Naive thymus-derived CD8-positive, alpha-beta T cell (primary cell): Measurements from ENCODE around the gene SIGLEC10. TPM values are rescaled to one million over a fixed set of nuclear protein-coding genes. Genes with fewer than 3 reads are reported as not detected.
"Not testable (repeated sequence)": the region's sequence is repeated elsewhere in the genome, so short reads cannot be mapped to it uniquely, and the experiment has no call there.

Experiments
- ATAC-seq, 2 donors: fragments of 150-1000 bp; cut with Tn5 transposase in 1 of 2; sonication (Bioruptor Pico), chemical (Tn5 transposase) in 1 of 2; 1 replicate in 1 of 2; 2 replicates in 1 of 2; pipeline ENCODE4 v1.10.0; 2021; ENCODE audit warnings: mild to moderate bottlenecking in 2 of 2, moderate library complexity in 2 of 2
- POLR2A ChIA-PET: fragments of 350-600 bp; sonication (Branson Sonifier 250); formaldehyde crosslinking; loops from one replicate; lab custom pipeline; 2021; ENCODE audit warnings: antibody characterized with exemption; lab: Charles Lee
- DNase-seq, 10 donors: peaks; one replicate each; pipeline versions ENCODE4 v3.0.0 to v3.0.0-alpha.2; 2020 to 2022
- H3K27ac Mint-ChIP-seq, 10 donors: one replicate each; pipeline ENCODE4 v1.8.0; 2020 to 2022; ENCODE audit warnings: mild to moderate bottlenecking in 10 of 10, mixed read lengths in 10 of 10, moderate library complexity in 4 of 10, inconsistent platforms in 1 of 10
- H3K27me3 Mint-ChIP-seq, 5 donors: one replicate each; pipeline ENCODE4 v1.8.0; 2021 to 2022; ENCODE audit warnings: mixed read lengths in 5 of 5
- H3K36me3 Mint-ChIP-seq, 3 donors: one replicate each; pipeline ENCODE4 v1.8.0; 2020 to 2022; ENCODE audit warnings: mixed read lengths in 3 of 3, mild to moderate bottlenecking in 2 of 3, inconsistent platforms in 1 of 3
- H3K4me1 Mint-ChIP-seq, 4 donors: one replicate each; pipeline ENCODE4 v1.8.0; 2021 to 2022; ENCODE audit warnings: mixed read lengths in 4 of 4
- H3K4me3 Mint-ChIP-seq, 10 donors: one replicate each; pipeline ENCODE4 v1.8.0; 2020 to 2022; ENCODE audit warnings: mild to moderate bottlenecking in 10 of 10, mixed read lengths in 10 of 10, moderate library complexity in 6 of 10, inconsistent platforms in 1 of 10
- H3K9me3 Mint-ChIP-seq, 9 donors: one replicate each; pipeline ENCODE4 v1.8.0; 2020 to 2022; ENCODE audit warnings: mixed read lengths in 9 of 9, mild to moderate bottlenecking in 3 of 9, inconsistent platforms in 1 of 9, moderate library complexity in 1 of 9
- polyA plus RNA-seq, 3 donors: library from polyadenylated mRNA; unstranded; fragments of 300-500 nt; fragmentation: Illumina TruSeq; gene quantifications; one replicate each; pipeline ENCODE4 v1.2.3, GENCODE V29; 2021
- total RNA-seq, 8 experiments: library from RNA in 2 of 8; stranded (reverse) in 2 of 8; gene quantifications; one replicate each; pipeline ENCODE4 v1.2.3 and lab custom pipeline; 2021 to 2026

Gene SIGLEC10
- total and polyA plus RNA-seq, 5 experiments from 2014 or later, result 0.06 to 1.2 (median 0.24) TPM

DNA sequence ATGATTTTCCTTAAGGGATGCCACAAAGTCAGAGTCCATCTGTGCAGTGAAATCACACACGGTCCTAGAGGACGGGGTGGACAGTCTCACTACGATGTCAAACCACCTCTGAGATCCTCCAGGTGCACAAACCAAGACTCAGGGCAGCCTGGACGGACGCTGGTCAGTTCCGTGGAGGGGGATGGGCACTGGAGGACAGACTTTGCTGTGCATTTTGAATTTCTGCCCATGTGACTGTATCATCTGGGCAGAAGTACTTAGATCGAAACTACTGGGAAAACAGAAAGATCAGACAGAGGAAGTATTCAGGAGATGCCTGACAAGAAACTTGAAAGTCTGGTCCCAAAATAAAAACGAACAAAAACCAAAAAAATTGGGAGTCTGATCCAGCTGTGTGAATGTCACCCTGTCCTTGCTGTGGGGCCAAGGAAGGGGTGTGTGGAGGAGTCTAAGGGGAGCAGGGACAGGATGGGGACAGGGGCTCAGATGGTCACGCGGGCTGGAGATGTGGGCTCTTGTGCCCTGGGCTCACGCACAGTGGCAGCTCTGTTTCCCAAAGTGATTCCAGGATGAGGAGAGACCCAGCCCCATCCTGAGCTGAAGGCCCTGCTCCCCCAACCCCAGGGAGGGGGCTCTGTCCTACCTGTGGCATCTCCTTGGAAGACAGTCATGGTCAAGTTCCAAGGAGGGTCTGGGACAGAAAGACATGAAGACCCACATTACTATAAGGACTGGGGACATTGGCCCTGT, 39.3 kb upstream of the SIGLEC10 start:
- Mint-ChIP-seq H3K4me3 (no peak overlapping the region), H3K4me1 (peaks cover 0 to 3% (median 2%) of the 10 kb centered on the region in 4 donors), H3K36me3 (no peaks in the 10 kb centered on the region), H3K27ac (peak overlapping the region in 1 of 10 donors; percentile 75), H3K9me3 (peaks cover 0 to 2% (median 0%) of the 10 kb centered on the region in 9 donors), H3K27me3 (peaks cover 5 to 30% (median 20%) of the 10 kb centered on the region in 5 donors)
- ATAC-seq (no peak), DNase-seq (no peak)
- POLR2A ChIA-PET, result no interaction called here

GRCh38 chr19:51450730-51451307, 33.4 kb upstream of the SIGLEC10 start:
- H3K27ac Mint-ChIP-seq, result no peak overlapping the region
- H3K27me3 Mint-ChIP-seq, result peaks cover 0 to 3% (median 0%) of the 10 kb centered on the region in 5 donors
- no peak for ATAC-seq
- H3K36me3 Mint-ChIP-seq, result peaks cover 0 to 5% (median 5%) of the 10 kb centered on the region in 3 donors
- H3K9me3 Mint-ChIP-seq, result peaks cover 0 to 13% (median 10%) of the 10 kb centered on the region in 9 donors
- no peak for DNase-seq
- peaks cover 9 to 24% (median 16%) of the 10 kb centered on the region in 4 donors for H3K4me1 Mint-ChIP-seq
- H3K4me3 Mint-ChIP-seq, result no peak overlapping the region
- POLR2A ChIA-PET, result no interaction called here

GRCh38 chr19:51448411-51449016, 31.1 kb upstream of the SIGLEC10 start:
- Mint-ChIP-seq H3K27me3 (no peaks in the 10 kb centered on the region), H3K4me3 (peak overlapping the region; percentile 34 to 84 (median 64)), H3K4me1 (peaks cover 9 to 24% (median 16%) of the 10 kb centered on the region in 4 donors), H3K27ac (peak overlapping the region; percentile 37 to 89 (median 72)), H3K36me3 (peaks cover 0 to 5% (median 5%) of the 10 kb centered on the region in 3 donors), H3K9me3 (peaks cover 0 to 13% (median 10%) of the 10 kb centered on the region in 9 donors)
- POLR2A ChIA-PET, result no interaction called here
- DNase-seq (no peak), ATAC-seq (peak; percentile 35 to 59)

DNA sequence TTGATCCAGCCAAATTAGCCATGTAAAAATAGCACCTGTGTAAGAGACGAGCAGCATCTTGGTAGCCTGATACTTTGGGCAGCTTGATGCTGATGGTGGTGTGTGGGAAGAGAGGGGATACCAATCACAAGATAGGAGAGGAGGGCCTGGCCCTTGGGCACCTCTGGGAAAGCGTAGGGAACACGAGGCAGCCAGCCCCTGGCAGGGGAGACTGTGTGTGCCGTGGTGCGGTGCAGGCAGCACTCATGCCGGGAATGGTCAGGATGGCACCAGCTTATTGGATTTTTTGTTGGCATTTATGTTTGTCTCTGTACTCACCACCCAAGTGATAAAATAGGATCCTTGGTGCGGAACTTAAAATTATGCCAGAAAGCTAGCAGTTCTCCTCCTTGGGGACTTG, 30.6 kb upstream of the SIGLEC10 start:
- H3K4me3 Mint-ChIP-seq, result peak overlapping the region; percentile 34 to 84 (median 64)
- H3K4me1 Mint-ChIP-seq, result peaks cover 9 to 24% (median 16%) of the 10 kb centered on the region in 4 donors
- H3K36me3 Mint-ChIP-seq, result peaks cover 0 to 5% (median 5%) of the 10 kb centered on the region in 3 donors
- DNase-seq, result no peak
- POLR2A ChIA-PET, result no interaction called here
- peaks cover 0 to 13% (median 10%) of the 10 kb centered on the region in 9 donors for H3K9me3 Mint-ChIP-seq
- peaks cover 0 to under 1% (median 0%) of the 10 kb centered on the region in 5 donors for H3K27me3 Mint-ChIP-seq
- no peak for ATAC-seq
- H3K27ac Mint-ChIP-seq, result peak overlapping the region in 9 of 10 donors; percentile 39 to 89 (median 81)

- DNase-seq, ATAC-seq, POLR2A ChIA-PET, H3K27me3 Mint-ChIP-seq, H3K36me3 Mint-ChIP-seq: not testable (repeated sequence)
- H3K27ac Mint-ChIP-seq, result peak overlapping the region in 1 of 10 donors; percentile 81
- peaks cover 0 to 13% (median 10%) of the 10 kb centered on the region in 9 donors for H3K9me3 Mint-ChIP-seq
- H3K4me3 Mint-ChIP-seq, result peak overlapping the region in 2 of 10 donors; percentile 29 to 65
- peaks cover 11 to 26% (median 20%) of the 10 kb centered on the region in 4 donors for H3K4me1 Mint-ChIP-seq
Observed at GRCh38 chr19:51447510-51447909, 30.1 kb upstream of the SIGLEC10 start.

DNA sequence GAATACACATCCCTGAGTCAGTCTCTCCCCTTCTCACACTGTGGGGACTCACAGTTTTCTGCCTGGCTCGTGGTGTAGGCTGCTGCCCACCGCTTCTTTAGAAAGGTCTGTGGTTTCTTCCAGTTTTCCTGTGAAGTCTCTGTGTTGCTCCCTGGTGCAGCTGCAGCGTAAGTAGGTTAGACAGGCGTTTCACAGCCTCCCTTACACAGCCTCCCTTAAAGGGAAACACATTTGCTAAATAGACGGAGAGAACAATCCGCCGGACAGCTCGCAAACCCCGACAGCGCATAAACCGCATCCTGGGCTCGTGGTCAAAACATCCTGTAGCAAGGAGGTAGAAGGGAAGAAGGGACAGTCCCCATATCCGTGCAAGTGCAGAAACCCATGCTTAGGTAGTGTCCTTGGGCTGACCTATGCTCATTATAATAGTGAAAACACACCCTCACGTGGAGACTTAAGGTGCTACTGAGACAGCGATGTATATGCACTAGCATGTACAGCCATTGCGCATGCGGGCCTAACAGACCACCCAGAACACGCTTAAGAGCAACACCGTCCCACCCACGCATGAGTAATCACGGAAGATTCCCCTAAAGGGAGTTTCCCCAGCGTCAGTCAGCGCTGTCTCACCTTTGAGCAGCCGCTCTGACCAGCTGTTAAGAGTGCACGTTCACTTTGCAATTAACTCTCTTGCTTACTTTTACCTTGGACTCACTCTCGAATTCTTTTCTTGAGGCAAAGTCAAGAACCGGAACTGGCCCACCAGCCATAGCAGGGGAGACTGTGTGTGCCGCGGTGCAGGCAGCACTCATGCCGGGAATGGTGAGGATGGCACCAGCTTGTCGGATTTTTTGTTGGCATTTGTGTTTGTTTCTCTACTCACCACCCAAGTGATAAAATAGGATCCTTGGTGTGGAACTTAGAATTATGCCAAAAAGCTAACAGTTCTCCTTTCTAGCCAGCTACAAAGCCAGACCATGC, 24.3 kb upstream of the SIGLEC10 start:
- H3K4me1 Mint-ChIP-seq, result peaks cover 18 to 51% (median 38%) of the 10 kb centered on the region in 4 donors
- H3K4me3 Mint-ChIP-seq, result peak overlapping the region; percentile 77 to 92 (median 88)
- no peaks in the 10 kb centered on the region for H3K36me3 Mint-ChIP-seq
- DNase-seq (peak; percentile 48 to 94 (median 80)), ATAC-seq (peak; percentile 88 to 92)
- POLR2A ChIA-PET, result interaction anchor here (1.0 to 4.9 kb wide), 7 partner anchors 20 to 262 kb away, joined by 3 to 20 read pairs (median 5); partner anchors contain the start of gene ETFB
- H3K27ac Mint-ChIP-seq, result peak overlapping the region; percentile 84 to 98 (median 93)
- H3K27me3 Mint-ChIP-seq, result peaks cover 0 to 3% (median under 1%) of the 10 kb centered on the region in 5 donors
- H3K9me3 Mint-ChIP-seq, result no peaks in the 10 kb centered on the region

DNA sequence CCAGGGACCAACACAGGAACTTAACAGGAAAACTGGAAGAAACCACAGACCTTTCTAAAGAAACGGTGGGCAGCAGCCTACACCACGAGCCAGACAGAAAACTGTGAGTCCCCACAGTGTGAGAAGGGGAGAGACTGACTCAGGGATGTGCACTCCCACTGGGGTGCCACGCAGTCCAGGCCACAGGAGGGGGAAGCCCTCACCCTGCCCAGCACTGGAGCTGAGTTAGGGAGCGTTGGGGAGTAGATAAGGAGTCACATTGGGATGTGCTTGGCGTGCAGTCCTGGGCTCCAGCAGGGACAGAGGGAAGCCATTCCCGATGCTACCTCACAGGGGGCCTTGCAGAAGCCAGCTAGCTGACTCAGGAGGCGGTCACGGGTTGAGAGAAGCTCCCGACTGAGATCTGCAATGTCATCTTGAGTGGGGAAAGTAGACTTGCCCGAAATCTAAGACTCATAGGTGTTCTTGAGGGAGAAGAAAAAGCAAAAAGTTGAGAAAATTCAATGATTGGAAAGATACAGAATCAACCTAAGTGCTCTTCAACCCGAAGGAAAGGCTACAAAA, 23.5 kb upstream of the SIGLEC10 start:
- no peaks in the 10 kb centered on the region for H3K36me3 Mint-ChIP-seq
- no peak for DNase-seq

DNA sequence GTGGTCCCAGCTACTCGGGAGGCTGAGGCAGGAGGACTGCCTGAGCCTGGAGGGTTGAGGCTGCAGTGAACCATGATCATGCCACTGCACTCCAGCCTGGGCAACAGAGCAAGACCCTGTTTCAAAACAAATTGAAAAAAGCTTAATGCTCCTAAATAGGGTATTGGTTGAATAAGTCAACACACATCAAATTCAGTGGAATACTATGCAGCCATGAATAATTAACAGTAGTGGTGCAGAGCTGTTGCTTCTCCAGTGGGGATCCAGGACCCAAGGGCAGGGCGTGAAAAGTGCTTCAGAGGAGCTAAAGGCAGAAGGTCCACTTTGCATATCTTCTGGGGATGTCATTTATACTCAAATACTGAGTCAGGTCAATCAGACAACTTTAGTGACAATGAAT, 22.6 kb upstream of the SIGLEC10 start:
- POLR2A ChIA-PET, result interaction anchor here (0.6 to 4.9 kb wide), 2 partner anchors 12 to 19 kb away, joined by 5 to 20 read pairs; no protein-coding TSS in a partner anchor
- Mint-ChIP-seq H3K4me3 (no peak overlapping the region), H3K27ac (peak overlapping the region in 3 of 10 donors; percentile 84 to 98 (median 95)), H3K27me3 (peaks cover 0 to 11% (median 7%) of the 10 kb centered on the region in 5 donors), H3K36me3 (no peaks in the 10 kb centered on the region), H3K4me1 (peaks cover 17 to 48% (median 38%) of the 10 kb centered on the region in 4 donors), H3K9me3 (no peaks in the 10 kb centered on the region)
- no peak for DNase-seq
- ATAC-seq, result no peak

More for the DNA sequence above, 23.5 kb upstream of the SIGLEC10 start:
- Mint-ChIP-seq H3K27me3 (peaks cover 0 to 9% (median 7%) of the 10 kb centered on the region in 5 donors), H3K27ac (peak overlapping the region; percentile 84 to 98 (median 93)), H3K4me1 (peaks cover 17 to 48% (median 38%) of the 10 kb centered on the region in 4 donors), H3K9me3 (no peaks in the 10 kb centered on the region), H3K4me3 (peak overlapping the region; percentile 77 to 92 (median 88))
- POLR2A ChIA-PET, result interaction anchor here (1.0 to 4.9 kb wide), 6 partner anchors 20 to 263 kb away, joined by 3 to 20 read pairs (median 4); no protein-coding TSS in a partner anchor
- peak in 1 of 2 donors; percentile 4 for ATAC-seq

- Mint-ChIP-seq H3K36me3 (no peaks in the 10 kb centered on the region), H3K9me3 (no peaks in the 10 kb centered on the region), H3K27ac (peak overlapping the region in 1 of 10 donors; percentile 30), H3K4me1 (peaks cover 17 to 48% (median 38%) of the 10 kb centered on the region in 4 donors), H3K27me3 (peaks cover 0 to 11% (median 7%) of the 10 kb centered on the region in 5 donors), H3K4me3 (no peak overlapping the region)
- peak in 6 of 10 donors; percentile 24 to 49 (median 38) for DNase-seq
- POLR2A ChIA-PET, result interaction anchor here (4.9 kb wide), 1 partner anchor 18 kb away, joined by 20 read pairs; no protein-coding TSS in a partner anchor
- no peak for ATAC-seq
Observed at GRCh38 chr19:51439021-51439465, 21.6 kb upstream of the SIGLEC10 start.

GRCh38 chr19:51434456-51434855, 17.0 kb upstream of the SIGLEC10 start:
- Mint-ChIP-seq H3K27me3 (peaks cover 0 to 10% (median 7%) of the 10 kb centered on the region in 5 donors), H3K27ac (no peak overlapping the region)
- POLR2A ChIA-PET, result no interaction called here

DNA sequence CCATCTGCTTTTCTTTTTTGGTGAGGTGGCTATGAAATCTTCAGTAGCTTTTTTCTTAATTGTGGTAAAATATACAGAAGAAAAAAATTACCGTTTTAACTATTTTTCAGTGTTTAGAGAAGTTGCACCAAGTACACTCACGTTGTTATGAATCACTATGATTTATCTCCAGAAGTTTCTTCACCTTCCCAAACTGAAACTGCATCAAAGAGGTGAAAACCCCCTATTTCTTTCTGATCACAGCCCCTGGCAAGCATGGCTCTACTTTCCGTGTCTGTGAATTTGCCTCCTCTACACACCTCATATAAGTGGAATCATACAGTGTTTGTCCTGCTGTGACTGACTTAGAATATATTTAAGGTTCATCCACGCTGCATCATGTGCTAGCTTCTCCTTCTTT, 15.6 kb upstream of the SIGLEC10 start:
- DNase-seq (no peak), ATAC-seq (no peak)
- H3K9me3 Mint-ChIP-seq, result no peaks in the 10 kb centered on the region
- POLR2A ChIA-PET, result interaction anchor here (0.6 to 0.7 kb wide), 3 partner anchors 81 to 708 kb away, joined by 4 to 6 read pairs (median 4); no protein-coding TSS in a partner anchor
- peaks cover under 1 to 4% (median under 1%) of the 10 kb centered on the region in 4 donors for H3K4me1 Mint-ChIP-seq
- no peak overlapping the region for H3K4me3 Mint-ChIP-seq
- no peaks in the 10 kb centered on the region for H3K36me3 Mint-ChIP-seq
- no peak overlapping the region for H3K27ac Mint-ChIP-seq
- peaks cover 0 to 10% (median 7%) of the 10 kb centered on the region in 5 donors for H3K27me3 Mint-ChIP-seq

More at GRCh38 chr19:51434456-51434855, 17.0 kb upstream of the SIGLEC10 start:
- Mint-ChIP-seq H3K4me1 (peaks cover 5 to 15% (median 10%) of the 10 kb centered on the region in 4 donors), H3K36me3 (no peaks in the 10 kb centered on the region), H3K9me3 (no peaks in the 10 kb centered on the region), H3K4me3 (no peak overlapping the region)
- no peak for ATAC-seq
- DNase-seq, result no peak
